Measurements from ENCODE around the gene FSTL3. TPM values are rescaled to one million over a fixed set of nuclear protein-coding genes. Genes with fewer than 3 reads are reported as not detected.

FSTL3 gene
- total RNA-seq, 2 donors from 2014 or later, result 1.3 to 2.0 TPM

GRCh38 chr19:648904-649801, 27.0 kb upstream of the FSTL3 start:
- H3K4me3 Mint-ChIP-seq, result no peak overlapping the region
- H3K4me1 Mint-ChIP-seq, result peaks cover 7% of the 10 kb centered on the region
- DNase-seq (no peak), ATAC-seq (no peak)
- H3K27me3 Mint-ChIP-seq, result no peaks in the 10 kb centered on the region
- no peaks in the 10 kb centered on the region for H3K9me3 ChIP-seq (ENCODE audit: control insufficient read depth, low read length, poor library complexity, severe bottlenecking)
- no peak overlapping the region for H3K27ac Mint-ChIP-seq
- no peaks in the 10 kb centered on the region for H3K36me3 Mint-ChIP-seq (ENCODE audit: low read depth)

- no peaks in the 10 kb centered on the region for H3K9me3 ChIP-seq (ENCODE audit: control insufficient read depth, low read length, poor library complexity, severe bottlenecking)
- DNase-seq (no peak), ATAC-seq (no peak)
- H3K4me1 Mint-ChIP-seq, result peaks cover 13% of the 10 kb centered on the region
- no peaks in the 10 kb centered on the region for H3K27me3 Mint-ChIP-seq
- H3K36me3 Mint-ChIP-seq (ENCODE audit: low read depth), result no peaks in the 10 kb centered on the region
- H3K27ac Mint-ChIP-seq, result no peak overlapping the region
- H3K4me3 Mint-ChIP-seq, result no peak overlapping the region
These were observed 26.1 kb upstream of the FSTL3 start for GRCh38 chr19:650121-650520.

GRCh38 chr19:651114-651818, 24.9 kb upstream of the FSTL3 start:
- Mint-ChIP-seq H3K4me3 (no peak overlapping the region), H3K27ac (no peak overlapping the region), H3K27me3 (no peaks in the 10 kb centered on the region), H3K36me3 (ENCODE audit: low read depth) (no peaks in the 10 kb centered on the region), H3K4me1 (peaks cover 21% of the 10 kb centered on the region)
- DNase-seq (no peak), ATAC-seq (no peak)
- H3K9me3 ChIP-seq (ENCODE audit: control insufficient read depth, low read length, poor library complexity, severe bottlenecking), result no peaks in the 10 kb centered on the region

GRCh38 chr19:651991-652390, 24.2 kb upstream of the FSTL3 start:
- no peaks in the 10 kb centered on the region for H3K9me3 ChIP-seq (ENCODE audit: control insufficient read depth, low read length, poor library complexity, severe bottlenecking)
- H3K27me3 Mint-ChIP-seq, result no peaks in the 10 kb centered on the region
- no peaks in the 10 kb centered on the region for H3K36me3 Mint-ChIP-seq (ENCODE audit: low read depth)
- H3K4me1 Mint-ChIP-seq, result peaks cover 24% of the 10 kb centered on the region
- ATAC-seq, result no peak
- H3K4me3 Mint-ChIP-seq, result no peak overlapping the region
- no peak for DNase-seq
- H3K27ac Mint-ChIP-seq, result no peak overlapping the region

GRCh38 chr19:652467-653389, 23.5 kb upstream of the FSTL3 start:
- DNase-seq (no peak), ATAC-seq (no peak)
- Mint-ChIP-seq H3K27ac (no peak overlapping the region), H3K4me1 (peaks cover 29% of the 10 kb centered on the region), H3K4me3 (no peak overlapping the region), H3K27me3 (no peaks in the 10 kb centered on the region), H3K36me3 (ENCODE audit: low read depth) (no peaks in the 10 kb centered on the region)
- no peaks in the 10 kb centered on the region for H3K9me3 ChIP-seq (ENCODE audit: control insufficient read depth, low read length, poor library complexity, severe bottlenecking)

- Mint-ChIP-seq H3K36me3 (ENCODE audit: low read depth) (no peaks in the 10 kb centered on the region), H3K4me1 (peaks cover 30% of the 10 kb centered on the region), H3K4me3 (no peak overlapping the region), H3K27ac (no peak overlapping the region), H3K27me3 (no peaks in the 10 kb centered on the region)
- ATAC-seq (no peak), DNase-seq (no peak)
- no peaks in the 10 kb centered on the region for H3K9me3 ChIP-seq (ENCODE audit: control insufficient read depth, low read length, poor library complexity, severe bottlenecking)
These were observed 22.8 kb upstream of the FSTL3 start for GRCh38 chr19:653425-653824.

- H3K4me3 Mint-ChIP-seq, result no peak overlapping the region
- no peak for ATAC-seq
- DNase-seq, result no peak
- peak overlapping the region; percentile 95 for H3K27ac Mint-ChIP-seq
- no peaks in the 10 kb centered on the region for H3K9me3 ChIP-seq (ENCODE audit: control insufficient read depth, low read length, poor library complexity, severe bottlenecking)
- peaks cover 44% of the 10 kb centered on the region for H3K4me1 Mint-ChIP-seq
- H3K27me3 Mint-ChIP-seq, result no peaks in the 10 kb centered on the region
- H3K36me3 Mint-ChIP-seq (ENCODE audit: low read depth), result no peaks in the 10 kb centered on the region
These were observed 20.5 kb upstream of the FSTL3 start for GRCh38 chr19:655691-656090.

- Mint-ChIP-seq H3K4me1 (peaks cover 49% of the 10 kb centered on the region), H3K36me3 (ENCODE audit: low read depth) (no peaks in the 10 kb centered on the region), H3K27ac (peak overlapping the region; percentile 95), H3K27me3 (no peaks in the 10 kb centered on the region), H3K4me3 (peak overlapping the region; percentile 69)
- no peak for ATAC-seq
- no peaks in the 10 kb centered on the region for H3K9me3 ChIP-seq (ENCODE audit: control insufficient read depth, low read length, poor library complexity, severe bottlenecking)
- DNase-seq, result no peak
These were observed 19.2 kb upstream of the FSTL3 start for GRCh38 chr19:656751-657559.

- no peaks in the 10 kb centered on the region for H3K27me3 Mint-ChIP-seq
- no peak for ATAC-seq
- peak overlapping the region; percentile 95 for H3K27ac Mint-ChIP-seq
- H3K4me3 Mint-ChIP-seq, result no peak overlapping the region
- H3K9me3 ChIP-seq (ENCODE audit: control insufficient read depth, low read length, poor library complexity, severe bottlenecking), result no peaks in the 10 kb centered on the region
- peaks cover 49% of the 10 kb centered on the region for H3K4me1 Mint-ChIP-seq
- DNase-seq, result no peak
- no peaks in the 10 kb centered on the region for H3K36me3 Mint-ChIP-seq (ENCODE audit: low read depth)
These were observed 18.6 kb upstream of the FSTL3 start for GRCh38 chr19:657611-658010.

- H3K27me3 Mint-ChIP-seq, result no peaks in the 10 kb centered on the region
- peaks cover 49% of the 10 kb centered on the region for H3K4me1 Mint-ChIP-seq
- H3K27ac Mint-ChIP-seq, result peak overlapping the region; percentile 100
- H3K9me3 ChIP-seq (ENCODE audit: control insufficient read depth, low read length, poor library complexity, severe bottlenecking), result no peaks in the 10 kb centered on the region
- ATAC-seq (no peak), DNase-seq (no peak)
- H3K4me3 Mint-ChIP-seq, result peak overlapping the region; percentile 96
- H3K36me3 Mint-ChIP-seq (ENCODE audit: low read depth), result no peaks in the 10 kb centered on the region
These were observed 17.9 kb upstream of the FSTL3 start for GRCh38 chr19:658059-658839.

GRCh38 chr19:658916-659839, 17.0 kb upstream of the FSTL3 start:
- no peaks in the 10 kb centered on the region for H3K27me3 Mint-ChIP-seq
- H3K36me3 Mint-ChIP-seq (ENCODE audit: low read depth), result no peaks in the 10 kb centered on the region
- H3K27ac Mint-ChIP-seq, result peak overlapping the region; percentile 100
- peak; percentile 20 for ATAC-seq
- H3K4me3 Mint-ChIP-seq, result peak overlapping the region; percentile 96
- peak; percentile 46 to 73 (median 47) for DNase-seq
- H3K9me3 ChIP-seq (ENCODE audit: control insufficient read depth, low read length, poor library complexity, severe bottlenecking), result no peaks in the 10 kb centered on the region
- peaks cover 50% of the 10 kb centered on the region for H3K4me1 Mint-ChIP-seq
